ENCODE measurements around the gene NUDT14.

The NUDT14 gene

GRCh38 chr14:105135700-105136395 lies 45.3 kb downstream of the NUDT14 start:
- no peak for DNase-seq (ENCODE audit: low read depth in 3 of 3)

GRCh38 chr14:105132921-105133654 lies 48.0 kb downstream of the NUDT14 start:
- no peak for DNase-seq (ENCODE audit: low read depth in 3 of 3)

- no peak for DNase-seq (ENCODE audit: low read depth in 3 of 3)
Observed at GRCh38 chr14:105131241-105131640, 49.9 kb downstream of the NUDT14 start.

- no peak for DNase-seq (ENCODE audit: low read depth in 3 of 3)
Observed at GRCh38 chr14:105128059-105128458, 53.1 kb downstream of the NUDT14 start.

GRCh38 chr14:105126981-105127329 lies 54.2 kb downstream of the NUDT14 start:
- no peak for DNase-seq (ENCODE audit: low read depth in 3 of 3)

GRCh38 chr14:105126126-105126980 lies 54.8 kb downstream of the NUDT14 start:
- no peak for DNase-seq (ENCODE audit: low read depth in 3 of 3)

GRCh38 chr14:105124823-105125222 lies 56.3 kb downstream of the NUDT14 start:
- no peak for DNase-seq (ENCODE audit: low read depth in 3 of 3)

- DNase-seq (ENCODE audit: low read depth in 3 of 3): no peak
Observed at GRCh38 chr14:105123981-105124765, 56.9 kb downstream of the NUDT14 start.

GRCh38 chr14:105123064-105123665 lies 57.9 kb downstream of the NUDT14 start:
- DNase-seq (ENCODE audit: low read depth in 3 of 3): no peak

Measured in stimulated activated CD4-positive, alpha-beta T cell treated with anti-CD3 and anti-CD28 coated beads, TNF-alpha, amount 100 ng/mL, for 24 hours (primary cell).